ENCODE data around the gene KCNJ12.
"Not testable (repeated sequence)": the region's sequence is repeated elsewhere in the genome, so short reads cannot be mapped to it uniquely, and the experiment has no call there.

Gene KCNJ12

DNA sequence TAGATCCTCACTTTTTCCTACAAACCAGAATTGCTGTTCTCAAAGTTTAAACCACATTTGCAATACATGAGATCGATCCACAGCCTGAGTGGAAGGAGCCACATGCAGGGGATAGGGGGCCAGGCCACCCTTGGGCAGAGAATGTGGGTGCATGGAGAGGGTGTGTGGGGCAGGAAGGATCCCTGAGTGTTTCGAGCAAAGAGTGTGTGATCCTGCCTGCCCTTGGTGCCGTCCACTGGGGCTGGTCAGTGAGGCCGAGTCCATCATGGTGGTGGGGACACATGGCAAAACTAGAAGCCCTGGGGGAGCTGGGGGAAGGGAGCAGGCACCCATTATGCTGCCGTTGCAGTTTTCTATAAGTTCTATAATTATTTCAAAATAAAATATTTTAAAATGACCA is 77.8 kb downstream of the KCNJ12 start:
- not testable (repeated sequence) for DNase-seq

DNA sequence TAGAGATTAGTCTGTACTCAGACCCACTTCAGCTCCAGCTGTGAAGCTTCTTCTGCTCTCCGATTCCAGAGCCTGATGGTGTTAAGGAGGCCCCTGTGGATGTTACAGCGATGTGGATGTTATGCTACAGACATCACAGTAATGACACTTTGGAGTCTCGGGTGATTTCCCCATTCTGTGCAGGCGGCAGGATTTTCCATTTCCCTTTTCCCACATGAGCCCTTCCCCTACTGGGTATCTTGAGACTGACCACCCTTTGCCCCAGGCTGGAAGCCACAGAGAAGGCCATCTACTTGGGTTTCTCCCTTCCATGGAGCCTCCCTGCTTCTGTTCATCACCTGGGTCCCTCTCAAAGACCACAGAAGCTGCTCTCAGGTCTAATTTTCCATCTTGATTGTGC is 78.3 kb downstream of the KCNJ12 start:
- no peak for DNase-seq

GRCh38 chr17:21455761-21456160 is 79.6 kb downstream of the KCNJ12 start:
- DNase-seq: no peak

DNA sequence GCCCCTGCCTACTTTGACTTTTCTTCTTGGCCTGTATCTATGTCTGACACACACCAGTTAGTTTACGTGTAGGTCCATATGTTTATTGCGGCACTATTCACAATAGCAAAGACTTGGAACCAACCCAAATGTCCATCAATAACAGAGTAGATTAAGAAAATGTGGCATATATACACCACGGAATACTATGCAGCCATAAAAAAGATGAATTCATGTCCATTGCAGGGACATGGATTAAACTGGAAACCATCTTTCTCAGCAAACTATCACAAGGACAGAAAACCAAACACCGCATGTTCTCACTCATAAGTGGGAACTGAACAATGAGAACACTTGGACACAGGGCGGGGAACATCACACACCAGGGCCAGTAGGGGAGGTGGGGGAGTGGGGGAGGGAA is 80.3 kb downstream of the KCNJ12 start:
- DNase-seq: not testable (repeated sequence)

- DNase-seq: peak; percentile 79 to 89 (median 83)
Observed at GRCh38 chr17:21457051-21458026, 81.2 kb downstream of the KCNJ12 start.

DNA sequence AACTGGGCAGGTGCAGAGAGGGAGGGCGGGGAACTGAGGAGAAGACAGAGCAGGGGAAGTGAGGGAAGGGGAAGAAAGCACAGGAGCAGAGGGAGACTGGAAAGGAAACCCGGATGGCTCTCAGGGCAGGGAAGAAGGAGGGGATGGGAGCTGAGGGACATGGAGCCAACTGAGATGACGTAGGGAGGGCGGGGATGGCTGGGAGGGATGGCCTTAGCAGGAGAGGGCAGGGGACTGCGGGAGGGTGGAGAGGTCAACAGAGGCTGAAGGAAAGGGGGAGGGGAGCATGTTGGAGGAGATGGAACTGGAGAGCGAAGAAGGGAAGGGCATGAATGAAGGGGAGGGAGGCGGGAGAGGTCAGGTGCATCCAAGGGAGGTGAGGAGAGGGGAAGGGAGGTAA is 81.9 kb downstream of the KCNJ12 start:
- no peak for DNase-seq

- no peak for DNase-seq
Observed at GRCh38 chr17:21459536-21459935, 83.4 kb downstream of the KCNJ12 start.

GRCh38 chr17:21460358-21460757 is 84.2 kb downstream of the KCNJ12 start:
- DNase-seq: no peak

- no peak for DNase-seq
Observed at GRCh38 chr17:21462237-21462636, 86.1 kb downstream of the KCNJ12 start.

DNA sequence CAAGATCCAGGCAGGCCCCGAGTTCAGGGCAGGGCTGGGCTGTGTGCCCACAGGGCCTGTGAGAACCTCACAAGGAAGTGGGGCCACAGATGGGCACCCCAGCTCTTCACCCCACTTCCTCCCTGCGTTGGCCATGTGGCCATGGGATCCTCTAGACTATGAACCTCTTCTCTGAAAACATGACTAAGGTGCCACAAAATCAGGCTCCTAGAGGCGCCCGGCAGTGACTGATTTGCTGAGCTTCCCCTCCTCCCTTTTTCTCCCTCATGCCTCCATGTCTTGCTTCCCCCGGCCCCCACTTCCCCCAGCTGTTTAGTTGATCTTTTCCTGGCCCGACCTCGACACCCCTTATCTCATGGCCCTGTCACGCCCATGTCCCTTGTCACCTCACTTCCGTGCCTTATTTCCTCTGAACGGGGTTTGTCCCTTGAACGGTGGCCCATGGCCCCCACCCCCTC is 87.1 kb downstream of the KCNJ12 start:
- DNase-seq: no peak

GRCh38 chr17:21463779-21464407 is 87.7 kb downstream of the KCNJ12 start:
- DNase-seq: no peak

- no peak for DNase-seq
Observed at GRCh38 chr17:21464611-21465021, 88.5 kb downstream of the KCNJ12 start.

GRCh38 chr17:21466550-21466949 is 90.4 kb downstream of the KCNJ12 start:
- no peak for DNase-seq

DNA sequence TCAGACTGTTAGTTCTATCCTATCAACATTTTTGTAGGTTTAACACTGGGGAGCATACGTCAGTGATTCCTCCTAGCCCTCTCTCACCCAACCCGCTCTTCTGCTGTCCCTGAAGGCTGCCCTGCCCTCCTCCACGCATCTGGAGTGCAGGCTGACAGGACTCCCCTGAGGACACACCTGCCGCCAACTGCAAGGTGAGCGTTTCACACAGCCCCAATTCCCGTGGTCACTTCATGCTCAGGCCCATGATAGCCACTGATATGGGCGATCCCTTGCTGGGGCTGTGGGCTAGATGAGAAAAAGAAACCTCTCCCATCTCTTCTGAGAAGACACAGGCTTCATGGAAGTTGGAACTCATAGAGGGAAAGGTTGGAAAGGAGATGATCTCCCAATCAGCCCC is 91.0 kb downstream of the KCNJ12 start:
- no peak for DNase-seq

GRCh38 chr17:21467739-21468490 is 91.8 kb downstream of the KCNJ12 start:
- no peak for DNase-seq
